ENCODE data around the gene KRTAP10-6. TPM values are rescaled to one million over a fixed set of nuclear protein-coding genes. Genes with fewer than 3 reads are reported as not detected.

Gene KRTAP10-6
- total RNA-seq, 1 experiment from 2014 or later = not detected

DNA sequence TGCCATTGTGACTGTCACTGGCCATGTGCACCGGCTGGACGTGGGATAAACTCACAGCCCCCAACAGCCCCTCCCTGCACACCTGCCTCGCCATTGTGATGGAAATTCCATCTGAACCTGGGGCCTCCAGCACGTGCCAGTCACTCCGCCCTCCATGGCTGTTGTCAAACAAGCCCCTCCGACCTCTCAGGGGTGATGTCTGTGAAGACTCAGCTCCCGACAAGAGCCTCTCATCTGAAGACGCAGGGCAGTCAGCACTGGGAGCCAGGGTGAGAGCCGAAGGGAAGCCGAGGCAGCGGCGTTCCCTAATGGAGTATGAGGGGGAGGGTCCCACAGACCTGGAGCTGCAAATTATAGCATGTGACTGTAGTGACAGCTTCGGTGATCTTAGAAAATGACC is 39.6 kb downstream of the KRTAP10-6 start:
- Histone ChIP-seq H2AFZ (ENCODE audit: low read depth, low read length, poor library complexity, severe bottlenecking) (no peak overlapping the region), H3K36me3 (ENCODE audit: control insufficient read depth in 1 of 2, insufficient read depth in 2 of 2, low read length in 2 of 2) (no peaks in the 10 kb centered on the region), H3K9ac (ENCODE audit: low read length) (no peak overlapping the region), H4K20me1 (ENCODE audit: insufficient read depth) (no peaks in the 10 kb centered on the region), H3K4me3 (replicated peaks in 1 of 2; ENCODE audit: low read depth in 1 of 2, low read length in 2 of 2) (no peak overlapping the region), H3K27ac (ENCODE audit: low read depth, low read length) (no peak overlapping the region), H3K9me3 (ENCODE audit: control insufficient read depth in 1 of 2, insufficient read depth in 1 of 2, low read depth in 1 of 2, low read length in 2 of 2) (no peaks in the 10 kb centered on the region), H3K27me3 (ENCODE audit: insufficient read depth, low read length) (no peaks in the 10 kb centered on the region), H3K4me2 (ENCODE audit: low read length) (no peak overlapping the region), H3K4me1 (ENCODE audit: control insufficient read depth in 1 of 2, insufficient read depth in 2 of 2, low read length in 2 of 2) (no peaks in the 10 kb centered on the region), H3K9me2 (ENCODE audit: insufficient read depth) (no peaks in the 10 kb centered on the region), H3K79me2 (ENCODE audit: insufficient read depth, low read length) (no peaks in the 10 kb centered on the region)
- no peak for ATAC-seq
- TF ChIP-seq POLR2AphosphoS5 (IDR thresholded peaks at IDR 0.05; ENCODE audit: low read depth, low read length) (no peak), CBX3 (IDR thresholded peaks at IDR 0.05; ENCODE audit: low read depth) (no peak), EZH2 (IDR thresholded peaks at IDR 0.05) (no peak), SRF (IDR thresholded peaks at IDR 0.05; ENCODE audit: low read depth) (no peak), ZFX (IDR thresholded peaks at IDR 0.05) (no peak), CEBPB (IDR thresholded peaks at IDR 0.05; ENCODE audit: low read depth) (no peak), TCF7L2 (IDR thresholded peaks at IDR 0.05; ENCODE audit: borderline replicate concordance, extremely low read depth, insufficient read depth, insufficient read length) (no peak), SIN3A (IDR thresholded peaks at IDR 0.05; ENCODE audit: low read depth) (no peak), SP1 (IDR thresholded peaks at IDR 0.05; ENCODE audit: low read depth) (no peak), POLR2A (IDR thresholded peaks at IDR 0.05; ENCODE audit: borderline replicate concordance, extremely low read depth, insufficient read depth, insufficient read length) (no peak), FOSL1 (IDR thresholded peaks at IDR 0.05; ENCODE audit: low read depth) (no peak), YY1 (IDR thresholded peaks at IDR 0.05; ENCODE audit: extremely low read depth, insufficient replicate concordance, low read depth, low read length) (no peak), RAD21 (IDR thresholded peaks at IDR 0.05; ENCODE audit: low read depth) (no peak), ELF1 (IDR thresholded peaks at IDR 0.05; ENCODE audit: borderline replicate concordance, low read depth) (no peak), EGR1 (IDR thresholded peaks at IDR 0.05; ENCODE audit: low read depth) (no peak)
- TF ChIP-seq, protein P1, sequence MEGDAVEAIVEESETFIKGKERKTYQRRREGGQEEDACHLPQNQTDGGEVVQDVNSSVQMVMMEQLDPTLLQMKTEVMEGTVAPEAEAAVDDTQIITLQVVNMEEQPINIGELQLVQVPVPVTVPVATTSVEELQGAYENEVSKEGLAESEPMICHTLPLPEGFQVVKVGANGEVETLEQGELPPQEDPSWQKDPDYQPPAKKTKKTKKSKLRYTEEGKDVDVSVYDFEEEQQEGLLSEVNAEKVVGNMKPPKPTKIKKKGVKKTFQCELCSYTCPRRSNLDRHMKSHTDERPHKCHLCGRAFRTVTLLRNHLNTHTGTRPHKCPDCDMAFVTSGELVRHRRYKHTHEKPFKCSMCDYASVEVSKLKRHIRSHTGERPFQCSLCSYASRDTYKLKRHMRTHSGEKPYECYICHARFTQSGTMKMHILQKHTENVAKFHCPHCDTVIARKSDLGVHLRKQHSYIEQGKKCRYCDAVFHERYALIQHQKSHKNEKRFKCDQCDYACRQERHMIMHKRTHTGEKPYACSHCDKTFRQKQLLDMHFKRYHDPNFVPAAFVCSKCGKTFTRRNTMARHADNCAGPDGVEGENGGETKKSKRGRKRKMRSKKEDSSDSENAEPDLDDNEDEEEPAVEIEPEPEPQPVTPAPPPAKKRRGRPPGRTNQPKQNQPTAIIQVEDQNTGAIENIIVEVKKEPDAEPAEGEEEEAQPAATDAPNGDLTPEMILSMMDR (IDR thresholded peaks at IDR 0.05 in 2 of 3, conservative IDR thresholded peaks at IDR 0.05 in 1 of 3; ENCODE audit: borderline replicate concordance in 1 of 3, insufficient read depth in 1 of 3, low read depth in 2 of 3, low read length in 2 of 3) = no peak
- TF ChIP-seq, protein P2, sequence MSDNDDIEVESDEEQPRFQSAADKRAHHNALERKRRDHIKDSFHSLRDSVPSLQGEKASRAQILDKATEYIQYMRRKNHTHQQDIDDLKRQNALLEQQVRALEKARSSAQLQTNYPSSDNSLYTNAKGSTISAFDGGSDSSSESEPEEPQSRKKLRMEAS (IDR thresholded peaks at IDR 0.05) = no peak
- TF ChIP-seq, protein P3, sequence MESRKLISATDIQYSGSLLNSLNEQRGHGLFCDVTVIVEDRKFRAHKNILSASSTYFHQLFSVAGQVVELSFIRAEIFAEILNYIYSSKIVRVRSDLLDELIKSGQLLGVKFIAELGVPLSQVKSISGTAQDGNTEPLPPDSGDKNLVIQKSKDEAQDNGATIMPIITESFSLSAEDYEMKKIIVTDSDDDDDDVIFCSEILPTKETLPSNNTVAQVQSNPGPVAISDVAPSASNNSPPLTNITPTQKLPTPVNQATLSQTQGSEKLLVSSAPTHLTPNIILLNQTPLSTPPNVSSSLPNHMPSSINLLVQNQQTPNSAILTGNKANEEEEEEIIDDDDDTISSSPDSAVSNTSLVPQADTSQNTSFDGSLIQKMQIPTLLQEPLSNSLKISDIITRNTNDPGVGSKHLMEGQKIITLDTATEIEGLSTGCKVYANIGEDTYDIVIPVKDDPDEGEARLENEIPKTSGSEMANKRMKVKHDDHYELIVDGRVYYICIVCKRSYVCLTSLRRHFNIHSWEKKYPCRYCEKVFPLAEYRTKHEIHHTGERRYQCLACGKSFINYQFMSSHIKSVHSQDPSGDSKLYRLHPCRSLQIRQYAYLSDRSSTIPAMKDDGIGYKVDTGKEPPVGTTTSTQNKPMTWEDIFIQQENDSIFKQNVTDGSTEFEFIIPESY (IDR thresholded peaks at IDR 0.05; ENCODE audit: extremely low read depth, insufficient replicate concordance, low read length) = no peak
- TF ChIP-seq, protein P4, sequence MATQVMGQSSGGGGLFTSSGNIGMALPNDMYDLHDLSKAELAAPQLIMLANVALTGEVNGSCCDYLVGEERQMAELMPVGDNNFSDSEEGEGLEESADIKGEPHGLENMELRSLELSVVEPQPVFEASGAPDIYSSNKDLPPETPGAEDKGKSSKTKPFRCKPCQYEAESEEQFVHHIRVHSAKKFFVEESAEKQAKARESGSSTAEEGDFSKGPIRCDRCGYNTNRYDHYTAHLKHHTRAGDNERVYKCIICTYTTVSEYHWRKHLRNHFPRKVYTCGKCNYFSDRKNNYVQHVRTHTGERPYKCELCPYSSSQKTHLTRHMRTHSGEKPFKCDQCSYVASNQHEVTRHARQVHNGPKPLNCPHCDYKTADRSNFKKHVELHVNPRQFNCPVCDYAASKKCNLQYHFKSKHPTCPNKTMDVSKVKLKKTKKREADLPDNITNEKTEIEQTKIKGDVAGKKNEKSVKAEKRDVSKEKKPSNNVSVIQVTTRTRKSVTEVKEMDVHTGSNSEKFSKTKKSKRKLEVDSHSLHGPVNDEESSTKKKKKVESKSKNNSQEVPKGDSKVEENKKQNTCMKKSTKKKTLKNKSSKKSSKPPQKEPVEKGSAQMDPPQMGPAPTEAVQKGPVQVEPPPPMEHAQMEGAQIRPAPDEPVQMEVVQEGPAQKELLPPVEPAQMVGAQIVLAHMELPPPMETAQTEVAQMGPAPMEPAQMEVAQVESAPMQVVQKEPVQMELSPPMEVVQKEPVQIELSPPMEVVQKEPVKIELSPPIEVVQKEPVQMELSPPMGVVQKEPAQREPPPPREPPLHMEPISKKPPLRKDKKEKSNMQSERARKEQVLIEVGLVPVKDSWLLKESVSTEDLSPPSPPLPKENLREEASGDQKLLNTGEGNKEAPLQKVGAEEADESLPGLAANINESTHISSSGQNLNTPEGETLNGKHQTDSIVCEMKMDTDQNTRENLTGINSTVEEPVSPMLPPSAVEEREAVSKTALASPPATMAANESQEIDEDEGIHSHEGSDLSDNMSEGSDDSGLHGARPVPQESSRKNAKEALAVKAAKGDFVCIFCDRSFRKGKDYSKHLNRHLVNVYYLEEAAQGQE (IDR thresholded peaks at IDR 0.05; ENCODE audit: low read depth) = no peak
- TF ChIP-seq, protein P5, sequence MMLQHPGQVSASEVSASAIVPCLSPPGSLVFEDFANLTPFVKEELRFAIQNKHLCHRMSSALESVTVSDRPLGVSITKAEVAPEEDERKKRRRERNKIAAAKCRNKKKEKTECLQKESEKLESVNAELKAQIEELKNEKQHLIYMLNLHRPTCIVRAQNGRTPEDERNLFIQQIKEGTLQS (IDR thresholded peaks at IDR 0.05) = no peak
- ChIA-PET RAD21 (ENCODE audit: low non-redundant PET in 1 of 2, low total read pairs in 2 of 2, uncharacterized antibody in 2 of 2, unreplicated experiment in 2 of 2) (no interaction called here), POLR2A (no interaction called here), CTCF (no interaction called here)
- intact Hi-C loops (cut with micrococcal nuclease) = no loop called here
- DNase-seq (ENCODE audit: low read depth, low spot score) = no peak
- BruUV-seq (replicated peaks) = no TSS peak

All from HCT116 (cell line).